GM12864 (cell line): ENCODE results near the gene ADSS2.
"Not testable (repeated sequence)": the region's sequence is repeated elsewhere in the genome, so short reads cannot be mapped to it uniquely, and the experiment has no call there.

Source experiments
- DNase-seq: peaks from one replicate; pipeline ENCODE4 v3.0.0-alpha.2; 2011; ENCODE audit warnings: low read depth
- H3K4me3 ChIP-seq: 2 replicates; pipeline ENCODE4 v1.5.1; 2011; ENCODE audit warnings: mild to moderate bottlenecking, low read depth, low read length, control low read depth
- CTCF ChIP-seq: IDR thresholded peaks from 2 replicates; pipeline ENCODE4 v1.5.1; 2011; ENCODE audit warnings: low read depth, mild to moderate bottlenecking, moderate library complexity, low read length, control low read depth, inconsistent platforms; ENCODE audit errors: missing control alignments

ADSS2 gene

GRCh38 chr1:244387415-244387814 is 64.3 kb downstream of the ADSS2 start:
- TF ChIP-seq CTCF: no peak
- no peak for DNase-seq
- no peak overlapping the region for H3K4me3 ChIP-seq

- no peak for DNase-seq
- H3K4me3 ChIP-seq: no peak overlapping the region
- TF ChIP-seq CTCF: no peak
These were observed 65.1 kb downstream of the ADSS2 start for GRCh38 chr1:244386595-244386994.

GRCh38 chr1:244384066-244384465 is 67.6 kb downstream of the ADSS2 start:
- DNase-seq: no peak
- TF ChIP-seq CTCF: no peak
- H3K4me3 ChIP-seq: no peak overlapping the region

GRCh38 chr1:244383278-244383884 is 68.3 kb downstream of the ADSS2 start:
- TF ChIP-seq CTCF: no peak
- DNase-seq: no peak
- H3K4me3 ChIP-seq: no peak overlapping the region

GRCh38 chr1:244381878-244382565 is 69.7 kb downstream of the ADSS2 start:
- no peak for DNase-seq
- H3K4me3 ChIP-seq: no peak overlapping the region
- no peak for TF ChIP-seq CTCF

- no peak for TF ChIP-seq CTCF
- DNase-seq: no peak
These were observed 75.6 kb downstream of the ADSS2 start for GRCh38 chr1:244376126-244376525.

GRCh38 chr1:244375051-244375450 is 76.7 kb downstream of the ADSS2 start:
- TF ChIP-seq CTCF: no peak
- DNase-seq: no peak
- no peak overlapping the region for H3K4me3 ChIP-seq

More at GRCh38 chr1:244376126-244376525, 75.6 kb downstream of the ADSS2 start:
- no peak overlapping the region for H3K4me3 ChIP-seq

GRCh38 chr1:244374484-244374883 is 77.2 kb downstream of the ADSS2 start:
- not testable (repeated sequence) for H3K4me3 ChIP-seq, DNase-seq
